Measurements from ENCODE around the gene ARHGEF19. TPM values are rescaled to one million over a fixed set of nuclear protein-coding genes. Genes with fewer than 3 reads are reported as not detected.
"Not testable (repeated sequence)": the region's sequence is repeated elsewhere in the genome, so short reads cannot be mapped to it uniquely, and the experiment has no call there.

ARHGEF19 gene
- total RNA-seq = 18.7 TPM

DNA sequence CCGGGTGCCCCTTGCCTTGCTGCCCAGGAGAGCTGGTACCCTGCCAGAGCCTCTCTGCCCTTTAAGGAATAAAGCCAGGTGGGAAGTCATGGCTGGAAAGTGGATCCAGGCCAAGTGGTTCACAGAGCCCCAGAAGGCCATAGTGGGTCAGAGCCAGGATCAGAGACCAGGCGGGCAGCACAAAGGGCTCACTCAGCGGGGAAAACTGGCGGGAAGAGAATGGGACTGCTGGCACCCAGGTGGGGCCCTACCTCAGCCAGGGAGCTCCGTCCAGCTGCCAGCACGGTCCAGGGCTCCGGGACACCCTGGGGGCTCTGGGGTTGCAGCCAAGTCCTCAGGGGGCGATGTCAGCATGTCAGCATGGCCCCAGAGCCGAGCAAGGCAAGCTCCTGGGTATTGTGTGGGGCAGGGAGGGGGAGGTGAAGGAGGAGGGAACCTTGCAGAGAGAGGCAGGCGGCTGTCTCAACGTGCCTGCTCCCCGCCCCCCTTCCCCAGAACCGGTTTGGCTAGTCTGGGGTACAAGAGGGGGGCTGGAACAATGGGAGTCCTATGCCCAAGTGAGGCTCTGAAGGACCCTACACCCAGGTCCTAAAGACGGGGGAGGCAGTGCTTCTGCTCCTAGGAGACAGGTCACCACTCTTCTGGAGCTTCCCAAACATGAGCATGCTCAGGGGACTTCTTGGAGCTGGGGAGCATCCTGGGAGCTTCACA is at the start of gene ARHGEF19:
TSS of gene ARHGEF19 (minus strand) at position 402 of the 711 bp plus-strand sequence. CDS start 3,598 bp downstream, outside the sequence.
- DNase-seq = no peak

DNA sequence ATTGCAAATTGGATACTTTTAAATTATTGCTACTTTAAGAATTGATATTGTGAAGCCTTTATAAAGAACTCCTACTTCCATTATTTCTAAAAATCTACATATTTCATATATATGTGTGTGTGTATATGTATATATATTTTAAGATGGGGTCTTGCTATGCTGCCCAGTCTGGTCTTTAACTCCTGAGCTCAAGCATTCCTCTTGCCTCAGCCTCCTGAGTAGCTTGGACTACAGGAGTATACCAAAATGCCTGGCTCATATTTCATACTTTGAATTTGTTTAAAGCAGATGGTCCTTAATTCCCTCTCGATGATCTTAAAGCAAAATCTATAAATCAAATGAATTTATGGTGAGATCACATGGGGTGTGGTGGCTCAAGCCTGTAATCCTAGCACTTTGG is 49.6 kb upstream of the ARHGEF19 start:
- DNase-seq = no peak

DNA sequence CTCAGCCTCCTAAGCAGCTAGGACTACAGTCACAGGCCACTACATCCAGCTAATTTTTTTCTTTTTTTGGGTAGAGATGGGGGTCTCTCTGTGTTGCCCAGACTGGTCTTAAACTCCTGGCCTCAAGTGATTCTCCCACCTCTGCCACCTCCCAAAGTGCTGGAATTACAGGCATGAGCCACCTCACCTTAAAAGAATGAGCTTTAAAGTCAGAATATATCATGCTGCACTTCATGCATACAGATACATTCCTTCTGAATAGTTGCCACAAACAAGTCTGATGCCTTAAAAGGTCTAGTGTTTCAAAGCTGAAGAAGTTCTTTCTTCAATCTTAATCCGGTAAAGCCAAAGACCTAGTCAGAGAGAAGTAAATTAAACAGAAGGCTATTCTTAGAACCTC is 48.4 kb upstream of the ARHGEF19 start:
- DNase-seq = no peak

DNA sequence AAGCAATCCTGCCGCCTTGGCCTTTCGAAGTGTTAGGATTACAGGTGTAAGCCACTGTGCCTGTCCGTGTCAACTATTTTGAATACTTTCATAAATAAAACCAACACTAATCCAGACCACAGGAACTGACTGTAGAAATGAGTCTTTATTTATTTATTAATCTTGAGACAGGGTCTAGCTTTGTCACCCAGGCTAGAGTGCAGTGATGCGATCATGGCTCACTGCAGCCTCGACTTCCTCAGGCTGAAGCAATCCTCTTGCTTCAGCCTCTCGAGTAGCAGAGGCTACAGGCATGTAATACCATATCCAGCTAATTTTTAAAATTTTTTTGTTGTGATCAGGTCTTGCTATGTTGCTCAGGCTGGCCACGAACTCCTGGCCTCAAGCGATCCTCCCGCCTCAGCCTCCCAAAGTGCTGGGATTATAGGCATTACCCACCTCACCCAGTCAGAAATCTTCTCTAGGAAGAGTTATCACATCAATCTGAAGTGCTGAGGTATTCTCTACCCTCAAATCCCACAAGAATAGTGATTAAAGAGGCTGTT is 46.2 kb upstream of the ARHGEF19 start:
- no peak for DNase-seq

DNA sequence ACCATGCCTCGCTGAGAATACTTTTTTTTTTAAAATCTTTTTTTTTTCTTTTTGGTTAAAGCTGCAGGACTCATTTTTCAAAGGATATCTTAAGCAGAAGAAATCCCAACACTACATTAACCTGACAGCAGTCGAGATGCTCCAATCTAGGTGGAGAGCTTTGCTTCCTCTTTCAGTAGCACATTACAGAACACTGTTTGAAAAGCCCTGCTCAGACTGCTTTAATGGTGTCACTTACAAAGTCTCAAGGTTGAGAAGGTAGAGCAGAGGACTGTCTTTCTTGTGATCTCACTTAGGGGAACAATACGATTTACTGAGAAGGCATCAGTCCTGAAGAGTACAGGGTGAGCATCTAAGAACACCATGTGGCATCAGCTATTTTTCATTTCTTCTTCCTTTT is 45.5 kb upstream of the ARHGEF19 start:
- DNase-seq = no peak

DNA sequence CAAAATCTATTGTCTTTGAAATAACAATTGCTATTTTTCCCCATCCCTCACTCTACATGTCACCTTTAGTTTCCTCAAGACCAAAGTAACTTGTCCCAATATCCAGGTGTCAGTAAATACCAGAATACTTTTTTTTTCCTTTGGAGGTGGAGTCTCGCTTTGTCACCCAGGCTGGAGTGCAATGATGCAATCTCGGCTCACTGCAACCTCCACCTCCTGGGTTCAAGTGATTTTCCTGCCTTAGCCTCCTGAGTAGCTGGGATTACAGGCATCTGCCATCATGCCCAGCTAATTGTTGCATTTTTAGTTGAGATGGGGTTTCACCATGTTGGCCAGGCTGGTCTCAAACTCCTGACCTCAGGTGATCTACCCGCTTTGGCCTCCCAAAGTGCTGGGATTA is 45.1 kb upstream of the ARHGEF19 start:
- not testable (repeated sequence) for DNase-seq

DNA sequence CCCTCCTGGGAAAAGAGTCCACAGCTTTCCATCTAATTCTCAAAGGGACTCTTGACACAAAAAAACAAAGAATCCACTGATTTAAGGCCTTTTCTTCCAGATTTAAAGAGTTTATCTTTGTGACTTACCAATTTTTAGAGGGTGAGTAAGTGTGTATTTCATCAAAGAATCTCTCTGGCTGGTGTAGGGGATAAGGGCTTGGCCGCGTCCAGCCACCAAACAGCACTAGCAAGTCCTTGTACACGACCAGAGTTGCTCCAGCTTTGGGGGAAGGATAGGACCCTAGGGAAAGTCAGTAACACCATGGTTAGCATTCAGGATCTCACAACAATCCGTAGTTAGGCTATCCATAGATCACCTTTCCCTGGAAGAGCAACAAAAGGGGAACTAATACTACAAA is 44.0 kb upstream of the ARHGEF19 start:
- no peak for DNase-seq

DNA sequence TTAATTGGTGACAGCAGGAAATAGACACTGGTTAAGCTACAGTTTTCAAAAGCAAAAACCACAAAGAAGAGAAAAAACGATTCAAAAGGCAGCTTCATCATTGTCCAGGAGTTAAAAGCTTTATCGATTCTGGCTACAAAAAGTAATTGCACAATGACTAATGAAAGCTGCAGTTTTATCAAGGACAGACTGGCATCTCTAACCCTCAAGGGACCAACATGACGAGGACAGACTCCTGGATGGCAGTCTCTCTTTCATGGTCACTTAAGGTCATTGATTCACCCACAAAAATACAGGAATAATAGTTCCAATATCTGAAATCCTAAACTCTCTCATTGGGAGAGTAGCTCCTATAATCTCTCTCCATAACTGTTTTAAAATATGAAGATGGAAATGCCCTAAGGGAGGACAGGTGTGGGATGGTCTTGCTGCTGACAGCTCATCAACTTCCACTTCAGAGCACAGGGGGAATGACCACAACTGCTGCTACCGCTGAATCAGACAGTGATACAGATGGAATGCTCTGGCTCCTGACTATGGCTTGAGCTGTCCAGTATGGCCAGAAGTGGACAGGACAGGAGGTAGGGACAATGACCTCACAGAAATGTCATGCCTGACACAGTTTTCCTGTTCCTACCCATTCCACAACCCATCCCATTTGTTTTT is 41.9 kb upstream of the ARHGEF19 start:
- DNase-seq = no peak

DNA sequence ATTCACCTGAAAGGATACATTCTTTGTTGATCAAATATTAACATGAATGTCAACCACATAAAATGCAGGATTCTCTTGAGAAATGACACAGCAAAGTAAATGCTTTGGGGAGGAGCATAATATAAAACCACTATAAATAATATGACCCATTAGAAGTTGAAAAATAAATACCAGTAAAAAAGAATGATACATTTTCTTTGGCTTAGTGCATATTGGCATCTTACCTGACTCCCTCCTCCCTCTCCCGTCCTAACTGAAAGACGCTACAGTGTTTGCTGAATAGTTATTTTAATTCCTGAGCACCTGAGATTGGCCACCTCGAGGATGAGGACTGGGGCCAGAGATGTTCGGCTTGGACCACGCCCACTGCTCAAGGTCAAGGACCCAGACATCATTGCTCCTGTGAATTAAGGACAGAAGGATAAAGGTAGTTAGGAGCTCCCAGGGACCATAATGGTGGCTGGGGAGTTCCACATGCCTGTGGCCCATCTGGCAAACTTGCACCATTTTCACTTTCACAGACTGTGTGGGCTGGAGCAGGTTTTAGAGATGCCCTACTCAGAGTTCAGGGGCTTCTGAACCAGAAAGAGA is 41.0 kb upstream of the ARHGEF19 start:
- DNase-seq = no peak

DNA sequence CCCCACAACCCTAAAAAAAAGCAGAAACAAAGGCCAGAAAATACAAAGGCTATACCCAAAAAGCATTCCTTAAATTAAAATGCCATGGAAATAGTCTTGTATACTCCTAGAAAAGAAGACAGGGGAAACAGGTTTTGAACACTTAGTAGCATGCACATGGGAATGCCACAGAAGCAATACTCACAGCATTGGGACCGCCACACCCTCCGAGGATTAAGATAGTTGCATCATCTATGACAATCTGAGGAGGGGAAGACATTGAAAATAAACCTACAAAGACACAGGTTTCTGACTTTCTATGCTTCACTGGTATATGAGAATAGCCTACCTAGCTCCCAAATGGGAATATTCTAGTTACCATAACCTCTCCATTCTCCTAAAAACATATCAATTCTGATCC is 40.5 kb upstream of the ARHGEF19 start:
- no peak for DNase-seq

DNA sequence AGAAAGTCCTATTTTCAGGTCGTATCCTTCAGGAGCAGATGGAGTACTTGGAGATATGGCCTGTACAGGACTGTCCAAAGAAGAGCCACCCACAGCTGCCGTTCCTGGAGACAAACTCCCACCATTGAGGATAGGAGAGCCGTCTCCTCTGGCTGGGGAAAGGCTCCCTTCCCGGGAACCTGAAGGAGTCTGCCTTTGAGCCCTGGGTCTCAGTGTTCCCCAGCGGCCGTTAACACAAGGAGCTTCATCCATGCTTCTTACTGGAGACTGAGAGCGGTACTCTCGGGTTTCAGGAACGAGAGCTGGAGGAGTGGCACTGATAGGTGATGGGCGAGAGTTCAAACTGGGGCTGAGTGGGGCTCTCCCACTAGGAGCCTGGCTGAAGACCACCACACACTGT is 38.9 kb upstream of the ARHGEF19 start:
- no peak for DNase-seq

DNA sequence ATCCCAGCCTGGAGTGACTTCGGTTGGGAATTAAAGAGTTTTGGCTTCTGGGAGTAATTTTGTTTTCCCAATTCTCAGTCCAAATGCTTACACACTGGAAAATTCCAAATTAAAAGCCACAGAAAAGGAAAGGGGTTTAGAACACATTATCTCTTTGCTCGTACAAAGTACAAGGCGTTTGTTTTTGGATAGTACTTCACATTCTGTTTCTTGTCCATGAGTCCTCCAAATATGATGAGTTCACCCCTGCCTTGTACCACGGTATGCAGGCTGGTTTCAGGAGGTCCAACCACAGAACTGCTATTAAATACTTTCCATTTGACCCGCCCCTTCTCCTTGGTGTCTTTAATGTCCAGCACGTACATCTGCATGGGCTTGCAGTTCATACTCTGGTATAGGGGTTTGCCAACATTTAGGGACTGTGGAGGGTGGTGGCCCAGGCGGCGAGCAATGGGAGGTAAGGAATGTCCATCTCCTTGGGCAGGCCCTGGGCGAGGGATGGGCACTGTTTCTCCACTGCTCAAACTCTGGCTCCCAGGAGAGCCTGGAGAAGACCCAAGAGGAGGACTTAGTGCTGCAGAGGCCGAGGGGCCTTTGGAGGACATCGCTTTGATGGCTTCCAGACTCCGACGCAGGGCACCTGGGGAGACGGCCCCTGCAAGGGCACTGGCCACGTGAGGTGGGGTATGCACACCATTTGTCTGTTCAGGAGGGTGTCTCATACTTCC is 38.2 kb upstream of the ARHGEF19 start:
- no peak for DNase-seq

DNA sequence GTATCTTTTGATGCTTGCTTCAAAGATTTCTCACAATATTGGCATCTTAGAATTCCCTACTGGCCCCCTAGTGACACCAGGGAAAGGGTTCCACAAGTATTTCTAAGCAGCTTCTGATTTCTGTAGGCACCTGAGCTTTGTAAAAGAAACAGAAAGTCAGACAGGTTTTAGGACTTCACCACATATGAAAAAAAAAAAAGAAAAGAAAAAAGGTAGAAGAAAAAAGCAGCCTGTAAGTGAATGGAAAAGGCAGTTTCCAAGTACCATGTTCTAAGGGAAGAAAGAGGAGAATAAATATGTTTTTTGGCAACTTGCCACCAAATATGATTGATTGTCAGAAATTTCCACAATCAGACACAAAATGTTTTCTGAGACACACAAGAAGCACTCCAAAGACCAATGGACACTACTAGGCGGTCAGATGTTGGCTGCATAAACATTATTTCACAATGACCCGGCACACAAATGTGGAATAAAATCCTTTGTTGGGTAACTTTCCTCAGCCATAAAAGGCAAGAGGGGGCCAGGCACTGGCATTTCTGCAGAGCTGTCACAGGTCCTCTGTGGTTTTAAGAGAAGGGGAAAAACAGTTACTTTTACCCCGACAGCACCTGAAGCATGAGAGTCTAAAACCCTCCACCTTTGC is 37.3 kb upstream of the ARHGEF19 start:
- no peak for DNase-seq

DNA sequence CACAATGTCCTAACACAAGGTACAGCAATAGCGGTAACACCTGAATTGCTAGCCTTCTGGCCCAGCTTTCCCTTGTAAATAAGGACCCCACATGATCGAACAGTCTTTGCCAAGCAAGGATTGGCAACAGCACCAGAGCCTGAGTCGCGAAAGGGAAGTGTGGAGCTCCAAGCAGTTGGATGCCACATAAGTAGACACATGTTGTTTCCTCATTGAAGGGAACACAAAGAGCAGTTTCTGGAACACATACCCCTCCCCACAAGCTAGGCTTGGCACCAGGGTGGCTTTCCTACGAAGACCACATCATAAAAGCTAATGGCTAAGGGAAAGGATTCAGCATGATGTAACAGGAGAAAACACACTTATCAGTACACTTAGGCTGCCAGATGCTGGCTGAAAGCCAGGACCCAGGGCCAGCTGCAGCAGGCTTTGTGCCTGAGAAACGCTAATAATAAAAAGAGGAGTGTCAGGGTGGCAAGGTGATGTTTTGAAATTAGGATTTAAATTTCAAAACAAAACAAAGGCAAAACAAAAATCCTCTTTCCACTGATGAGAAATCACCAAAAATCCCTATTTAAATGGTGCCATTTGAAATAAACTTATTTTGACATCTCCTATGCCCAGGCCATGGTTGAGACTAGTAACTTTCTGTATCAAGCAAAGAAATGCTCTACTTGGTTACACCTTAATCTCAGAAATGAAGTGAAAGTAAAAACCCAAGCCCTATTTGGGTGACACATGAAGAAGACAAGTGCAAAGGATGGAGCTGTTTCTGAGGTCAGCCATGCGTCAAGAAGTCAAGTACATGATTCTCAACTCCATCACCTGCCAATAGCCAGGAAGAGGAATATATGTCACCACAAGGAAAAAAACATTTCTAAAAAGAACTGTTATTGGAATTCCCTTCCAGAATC is 36.4 kb upstream of the ARHGEF19 start:
- peak; percentile 30 for DNase-seq

DNA sequence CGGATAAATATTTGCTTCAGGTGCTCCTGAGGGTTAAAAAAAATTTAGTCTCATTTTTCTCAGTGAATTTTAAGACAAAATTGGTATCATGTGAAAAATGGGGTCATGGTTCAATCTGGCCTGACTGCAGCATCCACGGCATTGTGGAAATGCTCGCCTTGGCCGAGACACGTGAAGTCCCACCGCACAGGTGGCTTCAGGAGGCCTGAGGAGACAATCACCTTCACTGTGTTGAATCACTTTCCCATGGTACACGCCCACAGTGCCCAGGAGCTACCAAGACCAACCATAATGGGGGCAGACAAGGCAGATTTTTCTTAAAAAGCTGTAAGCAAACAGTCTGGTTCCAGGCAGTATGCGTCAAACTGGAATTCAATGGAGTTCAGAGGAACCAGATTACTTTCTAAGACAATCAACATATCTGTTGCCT is 35.6 kb upstream of the ARHGEF19 start:
- DNase-seq = no peak

DNA sequence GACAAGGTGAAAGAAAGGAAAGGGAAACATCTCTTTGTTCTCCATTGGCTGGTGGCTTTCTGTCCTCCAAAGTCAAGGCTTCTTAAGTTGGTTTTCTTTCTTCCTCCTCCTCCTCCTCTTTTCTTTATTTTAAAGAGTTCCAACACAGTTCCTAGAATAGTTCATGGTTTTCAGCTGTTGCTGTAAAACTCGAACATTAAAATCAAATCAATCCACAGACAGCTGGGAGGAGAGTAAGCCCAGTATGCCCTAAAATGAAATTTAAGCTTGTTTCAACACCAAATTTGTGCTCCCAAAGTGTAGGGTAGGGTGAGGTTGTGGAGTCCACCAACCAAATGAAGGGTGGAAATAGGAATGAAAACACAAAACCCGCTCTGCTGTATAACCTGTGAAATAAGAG is 35.0 kb upstream of the ARHGEF19 start:
- no peak for DNase-seq

DNA sequence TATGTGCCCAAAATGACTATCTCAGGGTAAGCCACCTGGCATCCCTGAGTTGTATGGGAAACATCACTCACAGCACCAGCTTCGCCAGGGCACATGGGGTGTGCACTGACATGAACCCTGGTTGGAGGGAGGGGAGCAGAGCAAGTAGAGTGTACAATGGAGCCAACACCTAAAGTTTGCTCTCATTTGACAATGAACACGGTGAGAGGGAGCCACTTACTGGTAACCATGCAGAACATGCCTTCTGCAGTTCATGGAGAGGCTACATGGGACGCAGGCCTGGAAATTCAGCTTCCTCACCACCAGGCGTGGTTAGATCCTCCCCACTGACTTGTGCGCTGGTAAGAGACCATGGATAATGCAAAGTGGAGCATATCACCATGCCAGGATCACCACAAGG is 34.5 kb upstream of the ARHGEF19 start:
- DNase-seq = no peak

DNA sequence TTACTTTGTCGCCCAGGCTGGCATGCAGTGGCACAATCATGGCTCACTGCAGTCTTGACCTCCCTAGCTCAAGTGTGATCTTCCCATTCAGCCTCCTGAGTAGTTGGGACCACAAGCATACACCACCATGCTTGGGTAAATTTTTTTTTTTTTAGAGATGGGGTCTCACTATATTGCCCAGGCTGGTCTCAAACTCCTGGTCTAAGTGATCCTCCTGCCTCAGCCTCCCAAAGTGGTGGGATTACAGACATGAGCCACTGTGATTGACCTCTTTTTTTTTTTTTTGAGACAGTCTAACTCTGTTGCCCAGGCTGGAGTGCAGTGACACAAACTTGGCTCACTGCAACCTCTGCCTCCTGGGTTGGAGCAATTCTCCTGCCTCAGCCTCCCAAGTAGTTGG is 33.8 kb upstream of the ARHGEF19 start:
- DNase-seq = not testable (repeated sequence)

DNA sequence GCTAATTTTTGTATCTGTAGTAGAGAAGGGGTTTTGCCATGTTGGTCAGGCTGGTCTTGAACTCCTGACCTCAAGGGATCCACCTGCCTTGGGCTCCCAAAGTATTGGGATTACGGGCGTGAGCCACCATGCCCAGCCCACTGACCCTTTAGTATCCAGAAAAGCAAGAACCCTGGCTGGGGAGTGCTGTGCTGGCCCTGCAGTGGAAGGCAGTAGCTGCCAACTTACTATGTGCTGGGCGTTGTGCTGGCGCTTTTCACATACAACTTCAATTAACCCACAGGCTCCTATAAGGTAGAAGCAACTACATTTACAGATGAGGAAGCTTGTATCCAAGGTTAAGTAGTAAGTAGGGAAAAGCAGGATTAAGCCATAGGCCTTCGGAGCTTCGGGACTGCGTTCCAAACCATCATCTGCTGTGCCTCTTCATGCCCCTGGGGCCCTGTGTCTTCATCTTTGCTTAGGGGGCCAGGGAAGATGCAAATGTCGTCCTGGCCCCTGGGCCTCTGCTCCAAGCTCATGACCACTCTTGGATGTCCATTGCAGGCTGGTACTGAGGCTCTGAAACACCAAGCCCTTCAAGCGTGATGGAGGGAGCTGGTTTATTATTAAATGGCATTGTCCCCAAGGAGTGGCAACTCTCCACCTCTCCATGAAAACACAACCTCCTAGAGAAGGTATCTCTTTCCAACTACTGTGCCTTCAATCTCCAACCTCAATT is 33.2 kb upstream of the ARHGEF19 start:
- DNase-seq = no peak

DNA sequence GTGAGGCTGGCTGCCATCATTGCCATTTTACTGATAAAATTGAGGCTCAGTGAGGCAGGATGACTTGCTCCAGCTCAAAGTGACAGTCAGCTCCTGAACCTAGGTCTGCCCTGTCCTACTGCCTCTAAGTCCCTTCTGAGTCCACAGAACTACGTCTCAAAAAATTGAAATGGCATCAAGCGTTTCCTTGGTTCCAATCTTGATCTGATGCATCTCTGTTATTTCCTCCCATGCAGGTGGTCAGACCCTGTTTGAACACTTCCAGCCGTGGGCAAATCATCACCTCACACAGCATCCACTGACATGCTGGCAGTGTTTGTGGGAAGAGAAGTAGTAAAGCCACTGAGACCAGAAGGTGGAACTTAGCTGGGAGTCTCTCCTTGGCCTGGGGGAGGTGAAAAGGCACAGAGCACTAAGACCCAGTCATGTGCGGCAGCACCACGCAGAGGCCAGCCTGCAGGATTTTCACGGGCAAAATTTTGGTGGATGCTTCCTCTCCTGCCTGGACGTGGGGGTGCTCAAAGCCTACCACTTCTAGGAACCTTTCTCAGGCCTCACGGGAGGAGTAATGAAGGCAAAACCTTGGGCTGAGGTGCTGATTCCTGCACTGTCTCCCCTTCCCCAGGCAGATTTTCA is 32.3 kb upstream of the ARHGEF19 start:
- no peak for DNase-seq

Measured in skin of body (tissue), 2 donors.